Astrocyte (in vitro differentiated cells and primary cell): ENCODE data around the gene SPARCL1. TPM values are rescaled to one million over a fixed set of nuclear protein-coding genes. Genes with fewer than 3 reads are reported as not detected.

Experiments
- DNase-seq: peaks from one replicate; pipeline ENCODE4 v3.0.0-alpha.2; 2010; ENCODE audit warnings: low read depth
- FAIRE-seq: peaks from 2 replicates; lab custom pipeline; 2011; peaks lifted over from hg19 to GRCh38; lab: Jason Lieb, UNC
- H2AFZ ChIP-seq: 2 replicates; pipeline ENCODE4 v1.6.0; 2012; ENCODE audit warnings: low read depth, low read length, inconsistent platforms
- H3K27ac ChIP-seq: 2 replicates; pipeline ENCODE4 v1.5.1; 2011; ENCODE audit warnings: low read depth, low read length, inconsistent platforms
- H3K27me3 ChIP-seq: 2 replicates; pipeline ENCODE4 v1.6.0; 2011; ENCODE audit warnings: low read length, inconsistent platforms; ENCODE audit not compliant: insufficient read depth
- H3K36me3 ChIP-seq: 2 replicates; pipeline ENCODE4 v1.5.1; 2011; ENCODE audit warnings: low read length, inconsistent platforms; ENCODE audit not compliant: insufficient read depth
- H3K4me1 ChIP-seq: 2 replicates; pipeline ENCODE4 v1.5.1; 2011; ENCODE audit warnings: low read length, inconsistent platforms; ENCODE audit not compliant: insufficient read depth
- H3K4me2 ChIP-seq: 2 replicates; pipeline ENCODE4 v1.6.0; 2012; ENCODE audit warnings: low read length, inconsistent platforms
- H3K4me3 ChIP-seq: 2 replicates; pipeline ENCODE4 v1.5.1; 2011; ENCODE audit warnings: low read depth, mild to moderate bottlenecking, low read length, inconsistent platforms; ENCODE audit not compliant: insufficient read depth
- H3K79me2 ChIP-seq: 2 replicates; pipeline ENCODE4 v1.6.0; 2012; ENCODE audit warnings: mild to moderate bottlenecking, low read length, inconsistent platforms; ENCODE audit not compliant: insufficient read depth
- H3K9ac ChIP-seq: 2 replicates; pipeline ENCODE4 v1.6.0; 2012; ENCODE audit warnings: mild to moderate bottlenecking, low read length, inconsistent platforms
- H3K9me3 ChIP-seq: 2 replicates; pipeline ENCODE4 v1.5.1; 2012; ENCODE audit warnings: low read depth, mild to moderate bottlenecking, low read length, inconsistent platforms; ENCODE audit not compliant: insufficient read depth
- H4K20me1 ChIP-seq: 2 replicates; pipeline ENCODE4 v1.6.0; 2012; ENCODE audit warnings: low read length, inconsistent platforms; ENCODE audit not compliant: insufficient read depth
- H3K27ac Mint-ChIP-seq: one replicate; pipeline ENCODE4 v1.8.0; 2021; ENCODE audit warnings: mild to moderate bottlenecking, mixed read lengths; ENCODE audit not compliant: unreplicated experiment
- H3K27me3 Mint-ChIP-seq: one replicate; pipeline ENCODE4 v1.8.0; 2021; ENCODE audit warnings: low read depth, mixed read lengths; ENCODE audit not compliant: unreplicated experiment
- H3K36me3 Mint-ChIP-seq: one replicate; pipeline ENCODE4 v1.8.0; 2021; ENCODE audit warnings: low read depth, mixed read lengths; ENCODE audit not compliant: unreplicated experiment
- H3K4me1 Mint-ChIP-seq: one replicate; pipeline ENCODE4 v1.8.0; 2021; ENCODE audit warnings: low read depth, mixed read lengths; ENCODE audit not compliant: unreplicated experiment
- H3K4me3 Mint-ChIP-seq: one replicate; pipeline ENCODE4 v1.8.0; 2021; ENCODE audit warnings: mild to moderate bottlenecking, moderate library complexity, mixed read lengths; ENCODE audit not compliant: unreplicated experiment
- H3K9me3 Mint-ChIP-seq: one replicate; pipeline ENCODE4 v1.8.0; 2021; ENCODE audit warnings: mild to moderate bottlenecking, mixed read lengths; ENCODE audit not compliant: unreplicated experiment
- EZH2 ChIP-seq: IDR thresholded peaks from 2 replicates; pipeline ENCODE4 v1.6.1; 2012; ENCODE audit warnings: mild to moderate bottlenecking, low read length, inconsistent platforms; ENCODE audit not compliant: insufficient read depth
- total RNA-seq: library from RNA; stranded (reverse); gene quantifications from 2 replicates; pipeline ENCODE4 v1.2.1, GENCODE V29; 2021
- TF ChIP-seq, protein P1 (sequence below): IDR thresholded peaks from 2 replicates; pipeline ENCODE4 v1.5.1; 2011; ENCODE audit warnings: low read depth, mild to moderate bottlenecking, inconsistent platforms, low read length, moderate library complexity; ENCODE audit not compliant: insufficient read depth

The SPARCL1 gene
- total RNA-seq, 1 donor from 2014 or later, result 0.25 TPM

DNA sequence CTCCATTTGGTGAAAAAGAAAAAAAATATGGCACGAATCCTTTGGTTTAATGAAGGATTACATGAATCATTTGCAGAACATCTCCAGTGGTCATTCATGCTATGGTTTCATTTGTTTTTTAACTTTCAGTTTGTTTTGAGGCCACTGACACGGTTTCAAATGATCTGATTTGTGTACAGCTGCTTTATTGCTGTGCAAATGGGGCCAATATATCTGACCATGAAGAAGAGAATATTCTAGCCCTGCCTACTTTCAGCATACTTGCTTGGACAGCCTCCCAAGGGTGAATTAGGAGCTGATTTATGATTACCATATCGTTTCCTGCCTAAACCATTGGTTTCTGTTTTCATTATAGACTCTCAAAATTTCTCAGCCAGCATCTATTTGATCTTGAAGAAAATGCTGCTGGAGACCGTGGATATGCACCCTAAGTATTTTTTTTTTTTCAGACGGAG is 30.7 kb downstream of the SPARCL1 start:
- H2AFZ ChIP-seq, result no peak overlapping the region
- no peaks in the 10 kb centered on the region for H3K36me3 ChIP-seq
- H3K27ac Mint-ChIP-seq, result no peak overlapping the region
- H3K79me2 ChIP-seq, result no peaks in the 10 kb centered on the region
- H3K4me1 Mint-ChIP-seq, result peaks cover 7% of the 10 kb centered on the region
- no peak overlapping the region for H3K4me3 ChIP-seq
- H3K27me3 Mint-ChIP-seq, result no peaks in the 10 kb centered on the region
- peak; percentile 30 for DNase-seq
- H3K9me3 Mint-ChIP-seq, result peaks cover 2% of the 10 kb centered on the region
- peaks cover 2% of the 10 kb centered on the region for H3K36me3 Mint-ChIP-seq
- peak overlapping the region; percentile 54 for H3K4me2 ChIP-seq
- no peak overlapping the region for H3K4me3 Mint-ChIP-seq
- no peaks in the 10 kb centered on the region for H3K9me3 ChIP-seq
- no peak for FAIRE-seq
- H3K9ac ChIP-seq, result no peak overlapping the region
- TF ChIP-seq, protein P1, sequence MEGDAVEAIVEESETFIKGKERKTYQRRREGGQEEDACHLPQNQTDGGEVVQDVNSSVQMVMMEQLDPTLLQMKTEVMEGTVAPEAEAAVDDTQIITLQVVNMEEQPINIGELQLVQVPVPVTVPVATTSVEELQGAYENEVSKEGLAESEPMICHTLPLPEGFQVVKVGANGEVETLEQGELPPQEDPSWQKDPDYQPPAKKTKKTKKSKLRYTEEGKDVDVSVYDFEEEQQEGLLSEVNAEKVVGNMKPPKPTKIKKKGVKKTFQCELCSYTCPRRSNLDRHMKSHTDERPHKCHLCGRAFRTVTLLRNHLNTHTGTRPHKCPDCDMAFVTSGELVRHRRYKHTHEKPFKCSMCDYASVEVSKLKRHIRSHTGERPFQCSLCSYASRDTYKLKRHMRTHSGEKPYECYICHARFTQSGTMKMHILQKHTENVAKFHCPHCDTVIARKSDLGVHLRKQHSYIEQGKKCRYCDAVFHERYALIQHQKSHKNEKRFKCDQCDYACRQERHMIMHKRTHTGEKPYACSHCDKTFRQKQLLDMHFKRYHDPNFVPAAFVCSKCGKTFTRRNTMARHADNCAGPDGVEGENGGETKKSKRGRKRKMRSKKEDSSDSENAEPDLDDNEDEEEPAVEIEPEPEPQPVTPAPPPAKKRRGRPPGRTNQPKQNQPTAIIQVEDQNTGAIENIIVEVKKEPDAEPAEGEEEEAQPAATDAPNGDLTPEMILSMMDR, result no peak
- no peak for TF ChIP-seq EZH2
- H4K20me1 ChIP-seq, result no peaks in the 10 kb centered on the region
- H3K4me1 ChIP-seq, result peaks cover 11% of the 10 kb centered on the region
- H3K27ac ChIP-seq, result no peak overlapping the region
- no peaks in the 10 kb centered on the region for H3K27me3 ChIP-seq

DNA sequence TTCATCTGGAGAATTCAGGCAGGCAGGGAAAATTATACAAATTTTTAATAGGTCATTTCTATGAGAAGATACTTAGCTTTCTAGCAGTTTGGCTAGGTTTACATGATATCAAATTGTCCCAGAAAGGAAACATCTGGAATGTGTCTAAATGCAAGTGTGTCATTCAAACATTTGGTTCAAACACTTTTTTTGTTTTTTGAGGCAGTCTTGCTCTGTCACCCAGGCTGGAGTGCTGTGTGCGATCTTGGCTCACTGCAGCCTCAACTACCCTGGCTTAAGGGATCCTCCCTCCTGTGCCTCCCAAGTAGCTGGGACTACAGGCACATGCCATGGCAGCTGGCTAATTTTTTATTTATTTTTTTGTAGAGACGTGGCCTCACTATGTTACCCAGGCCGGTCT is 31.6 kb downstream of the SPARCL1 start:
- Mint-ChIP-seq H3K27ac (no peak overlapping the region), H3K4me1 (peaks cover 4% of the 10 kb centered on the region), H3K4me3 (no peak overlapping the region), H3K36me3 (peaks cover 2% of the 10 kb centered on the region), H3K9me3 (peaks cover 2% of the 10 kb centered on the region), H3K27me3 (no peaks in the 10 kb centered on the region)
- TF ChIP-seq EZH2, result no peak
- TF ChIP-seq, protein P1, result no peak
- Histone ChIP-seq H4K20me1 (no peaks in the 10 kb centered on the region), H2AFZ (no peak overlapping the region), H3K36me3 (no peaks in the 10 kb centered on the region), H3K4me1 (peaks cover 10% of the 10 kb centered on the region), H3K4me3 (no peak overlapping the region), H3K4me2 (no peak overlapping the region), H3K9ac (no peak overlapping the region), H3K27ac (no peak overlapping the region), H3K9me3 (no peaks in the 10 kb centered on the region), H3K79me2 (no peaks in the 10 kb centered on the region), H3K27me3 (no peaks in the 10 kb centered on the region)
- no peak for DNase-seq
- FAIRE-seq, result no peak

DNA sequence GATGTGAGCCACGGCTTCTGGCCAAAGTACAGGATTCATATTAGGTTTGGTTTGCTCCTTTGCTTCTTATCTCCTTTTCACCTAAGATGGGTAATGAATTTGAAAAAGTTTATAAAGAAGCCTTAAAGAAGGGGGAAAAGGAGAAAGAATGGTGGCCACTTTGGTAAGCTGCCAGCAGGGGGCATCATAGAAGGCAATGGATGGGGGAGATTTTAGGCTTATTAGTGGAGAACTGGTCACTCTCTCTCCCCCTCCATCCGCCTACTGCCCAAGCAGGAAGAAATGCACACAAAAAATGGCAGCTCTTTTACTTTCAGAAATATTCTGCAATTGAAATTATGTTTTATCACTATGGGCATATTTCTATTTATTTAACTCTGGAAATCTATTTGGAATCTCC is 32.0 kb downstream of the SPARCL1 start:
- H2AFZ ChIP-seq, result no peak overlapping the region
- Mint-ChIP-seq H3K27ac (no peak overlapping the region), H3K4me3 (no peak overlapping the region), H3K4me1 (no peaks in the 10 kb centered on the region), H3K27me3 (no peaks in the 10 kb centered on the region), H3K36me3 (peaks cover 2% of the 10 kb centered on the region), H3K9me3 (peaks cover 2% of the 10 kb centered on the region)
- no peak overlapping the region for H3K4me3 ChIP-seq
- H4K20me1 ChIP-seq, result no peaks in the 10 kb centered on the region
- no peaks in the 10 kb centered on the region for H3K9me3 ChIP-seq
- H3K36me3 ChIP-seq, result no peaks in the 10 kb centered on the region
- H3K4me1 ChIP-seq, result peaks cover 7% of the 10 kb centered on the region
- no peak for FAIRE-seq
- H3K27me3 ChIP-seq, result no peaks in the 10 kb centered on the region
- H3K27ac ChIP-seq, result no peak overlapping the region
- TF ChIP-seq, protein P1, result peak; percentile 20
- no peak for TF ChIP-seq EZH2
- DNase-seq, result no peak
- no peaks in the 10 kb centered on the region for H3K79me2 ChIP-seq
- no peak overlapping the region for H3K4me2 ChIP-seq
- H3K9ac ChIP-seq, result no peak overlapping the region
